ENCODE data around the gene NUDT22. TPM values are rescaled to one million over a fixed set of nuclear protein-coding genes. Genes with fewer than 3 reads are reported as not detected.
A peak's percentile ranks its signal among the peaks of the same experiment; 100 is the strongest.

NUDT22 gene
- total and polyA plus RNA-seq, 2 donors (not counting 1 experiment from before 2014, with no cell fraction given) = 104 to 139 TPM

DNA sequence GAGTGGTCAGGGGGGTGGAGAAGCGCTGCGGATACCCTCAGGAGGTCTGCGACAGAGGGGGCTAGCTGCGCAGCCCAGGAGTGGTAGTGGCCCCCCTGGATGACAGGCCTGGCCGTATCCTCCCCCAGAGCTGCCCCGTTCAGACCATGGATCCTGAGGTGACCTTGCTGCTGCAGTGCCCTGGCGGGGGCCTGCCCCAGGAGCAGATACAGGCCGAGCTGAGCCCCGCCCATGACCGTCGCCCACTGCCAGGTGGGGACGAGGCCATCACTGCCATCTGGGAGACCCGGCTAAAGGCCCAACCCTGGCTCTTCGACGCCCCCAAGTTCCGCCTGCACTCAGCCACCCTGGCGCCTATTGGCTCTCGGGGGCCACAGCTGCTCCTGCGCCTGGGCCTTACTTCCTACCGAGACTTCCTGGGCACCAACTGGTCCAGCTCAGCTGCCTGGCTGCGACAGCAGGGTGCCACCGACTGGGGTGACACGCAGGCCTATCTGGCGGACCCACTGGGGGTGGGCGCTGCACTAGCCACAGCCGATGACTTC, 505 bp downstream of the NUDT22 start:
- H3K4me1 ChIP-seq (ENCODE audit: control insufficient read depth in 2 of 2, insufficient read depth in 2 of 2, low read length in 2 of 2) = peaks cover 30 to 47% of the 10 kb centered on the region in 2 donors

More for the DNA sequence above, 505 bp downstream of the NUDT22 start:
- peaks cover 0 to 17% of the 10 kb centered on the region in 2 experiments for H3K36me3 ChIP-seq (replicated peaks in 1 of 2; ENCODE audit: control extremely low read depth in 1 of 2, control insufficient read depth in 1 of 2, extremely low read depth in 1 of 2, insufficient read depth in 2 of 2, low read length in 1 of 2)
- WGBS (ENCODE audit: insufficient coverage) = under 1% methylated on average over 26 of the region's 26 CpGs
- H3K9ac ChIP-seq (ENCODE audit: low read length) = peak overlapping the region; percentile 85
- intact Hi-C loops (cut with micrococcal nuclease) = loop anchor here (1.0 kb wide), 7 partner anchors 8 to 43 kb away; partner anchors contain the start of genes PLCB3, PPP1R14B and VEGFB
- H3K4me3 ChIP-seq (ENCODE audit: control extremely low read depth in 1 of 5, extremely low read depth in 1 of 5, insufficient read depth in 1 of 5, low read depth in 2 of 5, low read length in 4 of 5) = peak overlapping the region; percentile 32 to 97 (median 92)
- H3K27ac Mint-ChIP-seq = peak overlapping the region; percentile 93
- peak overlapping the region; percentile 82 to 86 for H3K27ac ChIP-seq (ENCODE audit: low read length in 2 of 2)
- H4K20me1 ChIP-seq (ENCODE audit: control insufficient read depth, insufficient read depth, low read length, poor library complexity, severe bottlenecking) = peaks cover 1% of the 10 kb centered on the region
- peak overlapping the region; percentile 98 for H3K4me2 ChIP-seq (replicated peaks; ENCODE audit: low read depth, low read length, poor library complexity, severe bottlenecking)
- POLR2A ChIA-PET = interaction anchor here (0.5 to 6.3 kb wide), 15 partner anchors 8 to 1107 kb away, joined by 3 to 78 read pairs (median 3); partner anchors contain the start of genes ESRRA, FERMT3, FKBP2 and PPP1R14B
- H3K4me1 Mint-ChIP-seq = peaks cover 47% of the 10 kb centered on the region
- no peaks in the 10 kb centered on the region for H3K27me3 Mint-ChIP-seq
- DNase-seq (peak; percentile 77), ATAC-seq (ENCODE audit: low read depth) (peak; percentile 19)
- H3K27me3 ChIP-seq (replicated peaks in 1 of 4; ENCODE audit: control extremely low read depth in 1 of 4, control insufficient read depth in 3 of 4, insufficient read depth in 4 of 4, low read length in 3 of 4) = no peaks in the 10 kb centered on the region
- peaks cover 23% of the 10 kb centered on the region for H3K79me2 ChIP-seq (ENCODE audit: control insufficient read depth, insufficient read depth, low read length)
- H3K9me3 Mint-ChIP-seq (ENCODE audit: insufficient read depth) = no peaks in the 10 kb centered on the region
- H3K9me3 ChIP-seq (ENCODE audit: control extremely low read depth in 1 of 3, control insufficient read depth in 2 of 3, insufficient read depth in 1 of 3, low read length in 2 of 3) = no peaks in the 10 kb centered on the region
- TF ChIP-seq, protein P1, sequence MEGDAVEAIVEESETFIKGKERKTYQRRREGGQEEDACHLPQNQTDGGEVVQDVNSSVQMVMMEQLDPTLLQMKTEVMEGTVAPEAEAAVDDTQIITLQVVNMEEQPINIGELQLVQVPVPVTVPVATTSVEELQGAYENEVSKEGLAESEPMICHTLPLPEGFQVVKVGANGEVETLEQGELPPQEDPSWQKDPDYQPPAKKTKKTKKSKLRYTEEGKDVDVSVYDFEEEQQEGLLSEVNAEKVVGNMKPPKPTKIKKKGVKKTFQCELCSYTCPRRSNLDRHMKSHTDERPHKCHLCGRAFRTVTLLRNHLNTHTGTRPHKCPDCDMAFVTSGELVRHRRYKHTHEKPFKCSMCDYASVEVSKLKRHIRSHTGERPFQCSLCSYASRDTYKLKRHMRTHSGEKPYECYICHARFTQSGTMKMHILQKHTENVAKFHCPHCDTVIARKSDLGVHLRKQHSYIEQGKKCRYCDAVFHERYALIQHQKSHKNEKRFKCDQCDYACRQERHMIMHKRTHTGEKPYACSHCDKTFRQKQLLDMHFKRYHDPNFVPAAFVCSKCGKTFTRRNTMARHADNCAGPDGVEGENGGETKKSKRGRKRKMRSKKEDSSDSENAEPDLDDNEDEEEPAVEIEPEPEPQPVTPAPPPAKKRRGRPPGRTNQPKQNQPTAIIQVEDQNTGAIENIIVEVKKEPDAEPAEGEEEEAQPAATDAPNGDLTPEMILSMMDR (IDR thresholded peaks at IDR 0.05) = no peak
- TF ChIP-seq EZH2 (IDR thresholded peaks at IDR 0.05; ENCODE audit: borderline replicate concordance, insufficient read depth, low read depth, low read length, poor library complexity, severe bottlenecking) = no peak
- CTCF ChIA-PET = interaction anchor here (0.7 to 5.2 kb wide), 12 partner anchors 10 to 129 kb away, joined by 3 to 70 read pairs (median 4); partner anchors contain the start of genes FERMT3, FKBP2 and PLCB3
- peak overlapping the region; percentile 91 for H3K4me3 Mint-ChIP-seq
- H2AFZ ChIP-seq (ENCODE audit: insufficient read depth, low read depth, low read length, poor library complexity, severe bottlenecking) = peak overlapping the region; percentile 86
